Limb (tissue), 2 donors: ENCODE data around the gene COX4I1.
"Not testable (repeated sequence)": the region's sequence is repeated elsewhere in the genome, so short reads cannot be mapped to it uniquely, and the experiment has no call there.

Experiments
- DNase-seq, 2 donors: peaks; one replicate each; pipeline ENCODE4 v3.0.0-alpha.2; 2016; ENCODE audit errors: extremely low spot score in 2 of 2

COX4I1 gene

GRCh38 chr16:85823328-85823920, 23.9 kb downstream of the COX4I1 start:
- DNase-seq: no peak

DNA sequence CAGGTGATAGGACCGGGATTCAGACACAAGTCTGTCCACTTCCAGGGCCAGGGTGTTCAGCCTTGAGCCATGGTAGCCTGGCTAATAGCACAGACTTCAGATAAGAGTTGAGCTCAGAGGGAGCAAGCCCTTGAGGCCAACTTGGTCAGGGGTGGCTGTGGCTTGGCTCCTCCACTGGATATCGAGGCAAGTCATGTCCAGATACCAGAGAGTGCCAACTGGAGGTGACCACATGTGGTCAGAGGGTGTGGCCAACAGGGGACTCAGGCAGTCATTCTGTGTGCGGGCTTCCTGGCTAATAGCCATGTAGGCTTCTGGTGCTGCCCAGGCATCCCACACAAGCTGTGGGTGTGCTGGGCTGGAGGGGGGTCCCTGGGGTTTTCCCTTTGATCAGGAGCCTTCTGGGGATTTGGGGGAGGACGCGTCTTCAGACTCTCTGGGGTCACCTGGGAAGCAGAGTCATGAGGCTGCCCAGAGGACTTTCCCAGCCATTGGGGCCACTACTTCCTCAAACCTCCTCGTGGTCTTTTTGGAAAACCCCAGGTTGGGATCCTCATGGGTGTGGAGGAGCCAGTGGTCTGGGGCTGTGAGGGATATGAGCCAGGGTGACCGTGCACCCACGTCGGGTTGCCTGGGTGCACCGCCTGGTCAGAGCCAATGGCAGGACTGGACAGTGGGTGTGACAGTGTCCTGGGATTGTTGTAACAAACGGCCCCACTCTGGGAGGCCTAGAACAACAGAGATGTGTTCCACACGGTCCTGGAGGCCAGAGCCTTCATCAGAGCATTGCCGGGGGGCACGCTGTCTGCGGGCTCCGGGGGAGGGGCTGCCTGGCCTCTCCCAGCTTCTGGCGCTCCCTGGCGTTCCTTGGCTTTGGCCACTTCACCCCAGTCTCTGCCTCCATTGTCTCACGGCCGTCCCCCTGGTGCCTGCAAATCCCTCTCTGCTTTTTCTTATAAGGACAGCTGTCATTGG, 25.0 kb downstream of the COX4I1 start:
- no peak for DNase-seq

- DNase-seq: no peak
Measured at GRCh38 chr16:85825326-85825725, 25.8 kb downstream of the COX4I1 start.

- no peak for DNase-seq
Measured at GRCh38 chr16:85826686-85827247, 27.3 kb downstream of the COX4I1 start.

DNA sequence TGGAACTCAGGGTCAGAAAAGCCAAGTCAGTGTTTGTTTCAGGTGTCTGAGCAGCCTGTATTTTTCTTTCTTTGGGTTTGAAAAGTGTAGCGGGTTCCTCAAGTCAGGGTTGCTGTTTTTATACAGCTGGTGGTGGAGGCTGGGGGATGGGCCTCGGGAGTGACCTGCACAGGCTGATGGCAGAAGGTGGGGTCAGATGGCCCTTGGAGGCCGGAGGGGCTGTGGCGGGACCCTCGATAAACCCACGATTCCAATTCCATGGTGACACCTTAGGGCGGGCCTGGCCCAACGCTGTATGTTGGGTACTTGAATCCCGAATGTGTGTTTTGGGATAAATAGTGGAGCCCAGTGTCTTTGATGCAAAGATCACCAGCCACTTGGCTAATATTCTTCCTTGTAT, 28.7 kb downstream of the COX4I1 start:
- DNase-seq: no peak

GRCh38 chr16:85829171-85829719, 29.8 kb downstream of the COX4I1 start:
- DNase-seq: no peak

DNA sequence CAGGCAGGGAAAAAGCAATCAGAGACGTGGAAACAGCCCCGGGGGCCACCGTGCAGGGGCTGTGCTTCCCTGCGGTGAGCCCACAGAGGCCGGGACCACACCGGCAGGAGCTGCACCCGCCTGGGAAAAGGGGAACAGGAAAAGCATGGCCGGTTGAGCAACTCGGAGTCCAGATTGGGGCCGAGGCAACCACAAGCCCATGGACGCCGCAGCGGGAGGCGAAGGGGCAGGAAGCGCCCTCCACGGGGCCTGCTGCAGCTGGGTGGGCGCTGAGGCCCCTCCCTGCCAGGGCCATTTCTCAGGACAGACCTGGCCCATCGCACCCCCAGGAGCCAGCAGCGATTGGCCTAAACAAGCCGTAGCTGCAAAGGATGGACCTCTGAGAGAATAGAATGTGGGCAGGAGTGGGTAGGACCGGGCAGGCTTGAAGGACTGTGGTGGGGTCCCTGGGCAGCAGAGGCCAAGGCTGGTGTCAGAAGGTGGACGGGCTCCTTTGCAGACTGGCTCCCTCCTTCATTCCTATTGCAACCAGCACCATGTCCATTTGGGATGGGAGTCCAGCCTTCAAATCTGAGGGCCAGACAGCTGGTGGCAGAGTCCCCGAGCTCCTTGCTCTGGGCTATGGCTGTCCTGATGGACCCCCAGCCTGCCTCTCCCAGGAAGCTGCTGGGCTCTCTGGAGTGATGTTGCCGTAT, 30.4 kb downstream of the COX4I1 start:
- DNase-seq: no peak

DNA sequence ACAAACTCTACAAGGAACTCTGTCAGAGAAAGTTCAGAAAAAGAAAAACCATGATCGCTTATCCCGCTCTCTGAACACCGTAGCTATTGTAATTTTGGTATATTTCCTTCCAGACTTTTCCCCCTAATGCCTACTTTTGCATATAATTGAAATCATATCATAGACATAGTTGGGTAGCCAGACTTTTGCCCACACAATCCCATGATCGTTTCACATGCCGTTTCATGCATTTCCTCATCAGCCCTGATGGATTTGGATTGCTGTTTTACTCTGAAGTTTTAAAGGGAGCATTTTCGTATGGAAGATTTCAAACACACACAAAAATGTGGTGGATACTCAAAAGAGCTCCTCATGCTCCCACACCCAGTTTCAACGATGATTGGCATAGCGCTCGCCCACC, 31.3 kb downstream of the COX4I1 start:
- DNase-seq: no peak

GRCh38 chr16:85832570-85833218, 33.2 kb downstream of the COX4I1 start:
- DNase-seq: no peak

- no peak for DNase-seq
Measured at GRCh38 chr16:85833219-85833920, 33.9 kb downstream of the COX4I1 start.

- DNase-seq: no peak
Measured at GRCh38 chr16:85834741-85835140, 35.2 kb downstream of the COX4I1 start.

DNA sequence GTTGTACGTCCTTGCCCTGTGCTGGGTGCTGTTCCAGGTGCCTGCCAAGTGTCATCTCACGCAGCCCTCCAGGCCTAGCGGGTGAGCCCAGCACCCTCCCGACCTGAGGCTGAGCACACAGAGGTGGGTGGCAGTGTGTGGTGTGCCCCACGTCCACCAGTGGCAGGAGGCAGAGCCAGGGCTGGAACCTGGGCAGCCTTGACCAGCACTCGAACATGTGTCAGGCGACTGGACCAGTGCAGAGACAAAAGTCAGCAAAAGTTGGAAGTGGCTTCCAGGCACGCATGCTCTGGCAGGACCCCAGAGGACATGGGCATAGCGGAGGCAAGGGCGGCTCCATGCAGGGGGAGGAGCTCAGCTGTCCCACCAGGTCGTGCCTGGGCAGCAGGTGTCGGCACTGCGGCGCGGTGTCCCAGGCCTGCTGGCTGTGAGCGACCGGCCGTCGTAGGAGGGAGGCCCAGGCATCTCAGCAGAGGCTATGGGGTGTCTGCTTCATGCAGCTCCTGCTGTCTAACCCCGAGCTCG, 35.8 kb downstream of the COX4I1 start:
- DNase-seq: no peak

DNA sequence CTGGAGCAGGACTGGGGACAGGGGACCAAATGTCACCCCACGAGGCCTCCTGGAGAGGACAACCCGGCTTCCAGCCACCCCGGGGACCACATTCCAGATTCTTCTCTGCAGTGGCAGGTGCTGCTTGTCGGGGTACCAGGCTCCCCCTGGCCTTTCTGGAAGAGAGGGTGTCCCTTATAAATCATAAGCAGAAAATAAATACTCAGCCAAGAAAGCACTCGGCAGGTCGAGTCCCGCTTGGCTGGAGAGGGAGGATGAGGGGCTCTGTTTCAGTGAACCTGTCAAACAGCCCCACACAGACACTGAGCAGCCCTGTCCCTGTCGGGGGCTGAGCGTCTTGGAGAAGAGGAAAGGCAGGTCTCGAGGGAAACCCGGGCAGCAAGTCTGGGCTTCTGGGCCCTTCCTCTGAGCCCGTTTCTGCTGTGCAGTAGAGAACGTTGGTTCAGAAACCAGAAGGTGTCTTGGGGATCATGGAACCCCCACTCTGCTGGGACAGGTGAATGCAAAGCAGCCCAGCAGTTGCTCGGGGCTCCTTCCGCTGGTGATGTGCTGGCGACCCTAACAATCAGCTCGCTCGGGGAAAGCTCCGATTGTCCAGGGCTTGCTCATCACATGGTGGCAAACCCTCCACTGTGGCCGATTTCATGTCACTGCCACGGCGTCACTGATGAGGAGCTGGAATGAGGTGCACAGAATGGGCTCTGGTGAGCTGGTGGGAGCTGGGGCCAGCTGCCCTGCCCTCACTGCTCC, 36.6 kb downstream of the COX4I1 start:
- no peak for DNase-seq

- DNase-seq: no peak
Measured at GRCh38 chr16:85836706-85837582, 37.4 kb downstream of the COX4I1 start.

- DNase-seq: not testable (repeated sequence)
Measured at GRCh38 chr16:85837654-85838053, 38.2 kb downstream of the COX4I1 start.

DNA sequence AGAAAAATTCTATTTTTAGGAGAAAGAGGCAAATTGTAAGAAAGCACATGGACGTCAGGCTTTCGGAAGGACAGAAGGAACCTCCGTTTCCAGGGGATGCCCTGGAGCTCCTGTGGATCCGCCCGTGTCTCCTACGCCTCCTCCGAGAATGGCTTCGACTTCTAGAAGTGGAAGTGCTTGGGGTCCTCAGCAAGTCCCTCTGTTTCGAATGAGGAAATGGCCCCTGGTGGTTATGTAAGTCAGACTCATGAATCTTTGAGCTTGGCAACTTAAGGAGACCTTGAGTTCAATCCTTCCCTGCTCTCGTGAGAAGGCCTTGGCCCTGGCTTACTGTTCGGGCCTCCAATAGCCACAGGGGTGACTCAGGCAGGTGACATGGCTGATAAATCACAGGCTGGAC, 38.9 kb downstream of the COX4I1 start:
- no peak for DNase-seq

GRCh38 chr16:85838876-85839585, 39.5 kb downstream of the COX4I1 start:
- DNase-seq: no peak

GRCh38 chr16:85839681-85840240, 40.3 kb downstream of the COX4I1 start:
- no peak for DNase-seq
